ENCODE results near the gene LGALS9.
"Not testable (repeated sequence)": the region's sequence is repeated elsewhere in the genome, so short reads cannot be mapped to it uniquely, and the experiment has no call there.

LGALS9 gene

DNA sequence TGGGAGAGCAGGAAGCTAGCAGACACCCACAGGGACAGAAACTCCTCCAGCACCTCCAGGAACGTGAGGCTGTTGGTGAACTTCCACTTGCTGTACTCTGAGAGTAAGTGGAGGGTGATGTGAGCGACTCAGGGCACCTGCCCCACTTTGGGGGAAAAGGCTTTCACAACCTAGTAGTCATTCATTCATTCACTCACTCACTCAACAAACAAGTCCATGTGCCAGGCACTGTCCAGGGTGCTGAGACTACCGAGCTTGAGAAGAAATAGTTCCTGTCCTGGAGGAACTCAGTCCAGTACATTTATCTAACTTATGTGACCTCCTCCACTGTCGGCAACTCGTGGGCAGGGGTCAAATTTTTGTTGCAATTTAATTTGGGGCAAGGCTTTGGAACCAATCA is 26.6 kb downstream of the LGALS9 start:
- H3K4me3 ChIP-seq (ENCODE audit: low read depth, low read length) = no peak overlapping the region
- TF ChIP-seq, protein P1, sequence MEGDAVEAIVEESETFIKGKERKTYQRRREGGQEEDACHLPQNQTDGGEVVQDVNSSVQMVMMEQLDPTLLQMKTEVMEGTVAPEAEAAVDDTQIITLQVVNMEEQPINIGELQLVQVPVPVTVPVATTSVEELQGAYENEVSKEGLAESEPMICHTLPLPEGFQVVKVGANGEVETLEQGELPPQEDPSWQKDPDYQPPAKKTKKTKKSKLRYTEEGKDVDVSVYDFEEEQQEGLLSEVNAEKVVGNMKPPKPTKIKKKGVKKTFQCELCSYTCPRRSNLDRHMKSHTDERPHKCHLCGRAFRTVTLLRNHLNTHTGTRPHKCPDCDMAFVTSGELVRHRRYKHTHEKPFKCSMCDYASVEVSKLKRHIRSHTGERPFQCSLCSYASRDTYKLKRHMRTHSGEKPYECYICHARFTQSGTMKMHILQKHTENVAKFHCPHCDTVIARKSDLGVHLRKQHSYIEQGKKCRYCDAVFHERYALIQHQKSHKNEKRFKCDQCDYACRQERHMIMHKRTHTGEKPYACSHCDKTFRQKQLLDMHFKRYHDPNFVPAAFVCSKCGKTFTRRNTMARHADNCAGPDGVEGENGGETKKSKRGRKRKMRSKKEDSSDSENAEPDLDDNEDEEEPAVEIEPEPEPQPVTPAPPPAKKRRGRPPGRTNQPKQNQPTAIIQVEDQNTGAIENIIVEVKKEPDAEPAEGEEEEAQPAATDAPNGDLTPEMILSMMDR (IDR thresholded peaks at IDR 0.05; ENCODE audit: low read depth, low read length) = no peak

DNA sequence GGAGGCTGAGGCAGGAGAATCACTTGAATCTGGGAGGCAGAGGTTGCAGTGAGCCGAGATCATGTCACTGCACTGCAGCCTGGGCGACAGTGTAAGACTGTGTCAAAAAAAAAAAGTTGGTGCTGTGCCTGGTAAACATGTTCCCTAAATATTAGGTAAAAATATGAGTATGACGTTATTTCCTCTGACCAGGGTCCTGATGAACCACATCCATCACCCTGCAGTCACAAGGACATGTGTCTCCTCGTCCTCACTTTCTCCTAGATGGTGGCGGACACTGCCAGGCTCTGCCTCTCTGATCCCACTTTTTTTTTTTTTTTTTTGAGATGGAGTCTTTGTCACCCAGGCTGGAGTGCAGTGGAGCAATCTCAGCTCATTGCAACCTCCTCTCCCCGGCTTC is 28.7 kb downstream of the LGALS9 start:
- no peak overlapping the region for H3K4me3 ChIP-seq (ENCODE audit: low read depth, low read length)
- TF ChIP-seq, protein P1 (IDR thresholded peaks at IDR 0.05; ENCODE audit: low read depth, low read length) = no peak

DNA sequence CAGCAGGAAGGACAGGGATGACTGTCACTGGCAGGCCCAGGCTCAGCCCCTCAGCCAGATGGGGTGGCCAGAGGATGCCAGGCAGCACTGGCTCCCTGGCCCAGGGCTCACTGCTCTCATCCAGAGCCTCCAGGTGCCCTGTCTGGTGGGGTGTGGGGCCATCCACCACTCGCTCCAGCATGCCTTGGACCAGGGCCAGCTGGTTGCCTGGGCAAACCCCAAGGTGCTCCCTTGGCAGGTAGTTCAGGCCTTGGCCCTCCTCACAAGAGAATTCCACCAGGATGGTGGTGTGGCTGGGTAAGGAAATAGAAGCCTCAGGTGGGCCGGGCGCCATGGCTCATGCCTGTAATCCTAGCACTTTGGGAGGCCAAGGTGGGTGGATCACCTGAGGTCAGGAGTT is 29.4 kb downstream of the LGALS9 start:
- H3K4me3 ChIP-seq (ENCODE audit: low read depth, low read length) = no peak overlapping the region
- TF ChIP-seq, protein P1 (IDR thresholded peaks at IDR 0.05; ENCODE audit: low read depth, low read length) = no peak

DNA sequence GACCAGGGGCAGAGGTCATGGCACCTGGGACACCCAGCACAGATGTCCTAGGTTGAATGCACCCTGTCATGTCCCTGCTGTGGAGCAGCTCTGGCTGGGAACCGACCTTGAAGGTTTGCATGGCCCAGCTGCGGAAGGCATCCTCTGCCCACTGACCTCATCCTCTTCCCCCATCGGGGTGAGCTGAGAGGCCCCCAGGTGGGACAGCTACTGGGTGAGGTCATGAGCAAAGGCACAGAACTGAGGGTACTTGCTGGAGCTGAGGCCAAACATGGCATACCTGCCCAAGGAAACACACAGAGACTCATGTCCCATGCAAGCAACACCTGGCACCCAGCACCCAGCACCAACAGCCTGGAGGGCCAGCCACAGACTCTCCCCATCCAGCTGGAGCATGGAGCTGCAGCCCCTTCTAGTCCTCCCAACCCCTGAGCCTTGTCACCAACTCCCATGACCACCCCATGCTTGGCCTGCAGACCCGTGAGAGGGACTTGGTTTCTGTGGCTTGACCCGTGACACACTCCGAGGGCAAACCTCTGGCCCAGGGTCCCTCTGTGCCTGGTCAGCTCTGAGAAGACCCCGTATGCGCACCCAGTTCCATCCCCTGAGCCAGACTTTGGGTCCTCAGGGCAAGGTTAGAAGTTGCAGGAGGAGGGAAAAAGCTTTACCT is 33.1 kb downstream of the LGALS9 start:
- TF ChIP-seq, protein P1 (IDR thresholded peaks at IDR 0.05; ENCODE audit: low read depth, low read length) = no peak
- H3K4me3 ChIP-seq (ENCODE audit: low read depth, low read length) = no peak overlapping the region

DNA sequence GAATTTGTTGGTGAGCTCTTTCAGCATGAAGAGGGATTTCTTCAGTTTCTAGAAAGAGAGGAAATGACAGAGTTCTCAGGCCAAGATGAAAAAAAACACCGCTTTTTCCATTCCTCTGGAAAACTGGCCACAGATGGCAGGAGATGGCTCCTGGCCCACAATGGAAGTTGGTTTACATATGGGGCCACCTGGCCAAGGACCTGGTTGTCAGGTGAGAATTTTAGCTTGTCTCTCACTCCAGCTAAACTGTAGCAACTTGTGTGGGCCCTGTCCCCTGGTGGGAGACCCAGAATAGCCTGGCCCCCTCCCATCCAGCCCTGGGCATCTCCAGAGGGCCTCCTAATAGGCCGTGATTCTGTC is 33.6 kb downstream of the LGALS9 start:
- TF ChIP-seq, protein P1 (IDR thresholded peaks at IDR 0.05; ENCODE audit: low read depth, low read length) = no peak
- H3K4me3 ChIP-seq (ENCODE audit: low read depth, low read length) = no peak overlapping the region

DNA sequence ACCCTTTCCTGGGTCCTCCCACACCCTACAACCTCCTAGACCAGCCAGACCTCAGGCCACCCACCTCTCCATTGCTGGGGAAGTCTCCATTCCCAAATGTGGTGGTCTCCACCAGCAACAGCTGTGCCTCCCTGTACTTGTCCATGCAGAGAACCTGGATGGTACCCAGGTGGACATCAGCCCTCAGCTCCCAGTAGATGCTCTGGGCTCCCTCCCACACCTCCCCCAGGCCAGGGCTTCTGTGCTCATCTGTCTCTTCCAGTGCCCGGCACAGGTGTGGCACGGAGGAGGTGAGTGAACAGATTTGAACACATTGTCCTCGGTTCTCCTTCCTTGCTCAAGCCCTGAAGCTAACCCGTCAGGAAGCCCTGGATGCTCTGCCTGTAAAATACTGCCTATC is 34.6 kb downstream of the LGALS9 start:
- H3K4me3 ChIP-seq (ENCODE audit: low read depth, low read length) = no peak overlapping the region
- TF ChIP-seq, protein P1 (IDR thresholded peaks at IDR 0.05; ENCODE audit: low read depth, low read length) = no peak

DNA sequence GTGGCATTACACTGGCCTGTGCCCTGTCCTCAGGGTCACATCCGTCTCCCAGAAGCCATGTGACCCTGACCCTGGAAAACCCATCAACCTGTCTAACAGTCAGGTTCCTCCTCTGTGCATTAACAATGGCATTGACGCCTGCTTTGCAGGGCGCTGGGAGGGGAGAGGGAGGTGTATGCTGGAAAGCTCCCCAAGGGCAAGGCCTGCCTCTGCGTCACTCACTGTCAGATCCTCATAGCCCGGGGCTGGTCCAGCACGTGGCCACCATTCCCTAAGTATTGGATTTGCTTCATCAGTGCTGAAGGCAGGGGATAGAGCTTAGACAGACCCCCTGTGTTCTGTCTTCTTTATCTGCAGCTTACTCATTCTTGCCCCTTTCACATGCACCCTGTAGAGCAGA is 35.3 kb downstream of the LGALS9 start:
- not testable (repeated sequence) for H3K4me3 ChIP-seq (ENCODE audit: low read depth, low read length)

Data from WI38 (cell line).